ENCODE results near the gene CNGA3.

The CNGA3 gene

GRCh38 chr2:98376996-98377395, 30.7 kb downstream of the CNGA3 start:
- H3K27ac ChIP-seq: no peak overlapping the region
- no peak for DNase-seq (ENCODE audit: low read depth, low spot score)

GRCh38 chr2:98377544-98377943, 31.3 kb downstream of the CNGA3 start:
- H3K36me3 ChIP-seq (ENCODE audit: insufficient read depth, low read length): no peaks in the 10 kb centered on the region
- H3K9me3 ChIP-seq (ENCODE audit: low read depth, low read length): no peaks in the 10 kb centered on the region
- H3K4me3 ChIP-seq: no peak overlapping the region
- no peak for DNase-seq (ENCODE audit: low read depth, low spot score)
- TF ChIP-seq FOXP2 (optimal IDR thresholded peaks at IDR 0.05; ENCODE audit: control extremely low read depth, extremely low read length, insufficient read depth) (no peak), POLR2AphosphoS5 (IDR thresholded peaks at IDR 0.05; ENCODE audit: borderline replicate concordance, low read depth, low read length) (no peak), EZH2 (IDR thresholded peaks at IDR 0.05) (no peak)
- no peak overlapping the region for H3K9ac ChIP-seq (ENCODE audit: insufficient read length)
- H3K27ac ChIP-seq: no peak overlapping the region

More at GRCh38 chr2:98376996-98377395, 30.7 kb downstream of the CNGA3 start:
- no peaks in the 10 kb centered on the region for H3K9me3 ChIP-seq (ENCODE audit: low read depth, low read length)
- H3K36me3 ChIP-seq (ENCODE audit: insufficient read depth, low read length): no peaks in the 10 kb centered on the region
- H3K9ac ChIP-seq (ENCODE audit: insufficient read length): no peak overlapping the region
- H3K4me3 ChIP-seq: no peak overlapping the region
- no peak for TF ChIP-seq POLR2AphosphoS5 (IDR thresholded peaks at IDR 0.05; ENCODE audit: borderline replicate concordance, low read depth, low read length)
- TF ChIP-seq FOXP2 (optimal IDR thresholded peaks at IDR 0.05; ENCODE audit: control extremely low read depth, extremely low read length, insufficient read depth): no peak
- no peak for TF ChIP-seq EZH2 (IDR thresholded peaks at IDR 0.05)

- Histone ChIP-seq H3K27ac (no peak overlapping the region), H3K36me3 (ENCODE audit: insufficient read depth, low read length) (no peaks in the 10 kb centered on the region), H3K9me3 (ENCODE audit: low read depth, low read length) (no peaks in the 10 kb centered on the region), H3K9ac (ENCODE audit: insufficient read length) (no peak overlapping the region), H3K4me3 (no peak overlapping the region)
- TF ChIP-seq EZH2 (IDR thresholded peaks at IDR 0.05) (no peak), FOXP2 (optimal IDR thresholded peaks at IDR 0.05; ENCODE audit: control extremely low read depth, extremely low read length, insufficient read depth) (no peak), POLR2AphosphoS5 (IDR thresholded peaks at IDR 0.05; ENCODE audit: borderline replicate concordance, low read depth, low read length) (no peak)
- DNase-seq (ENCODE audit: low read depth, low spot score): no peak
Measured at GRCh38 chr2:98378196-98378595, 31.9 kb downstream of the CNGA3 start.

GRCh38 chr2:98378901-98379300, 32.6 kb downstream of the CNGA3 start:
- no peak for DNase-seq (ENCODE audit: low read depth, low spot score)
- TF ChIP-seq POLR2AphosphoS5 (IDR thresholded peaks at IDR 0.05; ENCODE audit: borderline replicate concordance, low read depth, low read length): no peak
- TF ChIP-seq FOXP2 (optimal IDR thresholded peaks at IDR 0.05; ENCODE audit: control extremely low read depth, extremely low read length, insufficient read depth): no peak
- TF ChIP-seq EZH2 (IDR thresholded peaks at IDR 0.05): no peak
- no peak overlapping the region for H3K27ac ChIP-seq
- no peak overlapping the region for H3K4me3 ChIP-seq
- no peak overlapping the region for H3K9ac ChIP-seq (ENCODE audit: insufficient read length)
- H3K36me3 ChIP-seq (ENCODE audit: insufficient read depth, low read length): no peaks in the 10 kb centered on the region
- H3K9me3 ChIP-seq (ENCODE audit: low read depth, low read length): no peaks in the 10 kb centered on the region

DNA sequence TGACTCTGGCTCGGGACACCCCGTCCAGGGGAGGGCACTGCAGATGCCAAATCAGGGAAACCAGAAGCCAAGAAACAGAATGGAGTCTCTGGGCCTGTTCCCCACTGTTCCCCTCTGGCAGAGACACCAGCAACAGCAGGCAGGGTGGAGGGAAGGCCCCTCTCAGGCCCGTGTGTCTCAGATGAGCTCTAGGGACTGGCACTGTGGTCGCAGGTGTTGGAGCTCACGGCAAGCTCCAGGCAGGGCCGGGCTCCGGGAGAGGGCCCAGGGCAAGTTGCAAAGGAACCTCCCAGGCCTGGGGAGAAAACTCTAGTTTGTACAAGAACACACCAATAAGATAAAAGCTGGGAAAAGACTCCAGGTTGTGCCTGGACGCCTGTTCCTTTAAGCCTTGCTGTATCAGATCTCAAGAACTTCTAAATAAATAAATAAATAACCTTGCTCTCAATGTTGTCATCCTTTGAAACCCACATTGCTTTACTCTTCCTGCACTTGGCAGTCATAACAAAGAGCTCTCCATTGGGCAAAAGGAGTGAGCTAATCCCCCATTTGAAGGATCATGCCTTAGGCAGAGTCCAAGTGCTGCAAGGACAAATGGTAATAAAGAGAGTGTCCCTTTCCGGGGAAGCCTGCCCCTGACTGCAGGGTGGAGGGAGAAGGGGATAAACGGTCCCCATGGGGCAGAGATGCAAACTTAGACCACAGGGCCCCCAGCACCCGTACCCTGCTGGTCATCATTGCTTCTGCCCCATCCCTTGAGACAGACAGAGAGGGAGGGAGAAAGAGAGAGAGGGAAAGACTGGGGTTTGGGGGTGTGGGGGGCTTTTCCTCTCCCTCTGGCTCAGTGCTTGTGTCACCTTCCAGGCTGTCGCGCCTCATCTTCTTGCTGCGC, 33.3 kb downstream of the CNGA3 start:
- no peak overlapping the region for H3K27ac ChIP-seq
- H3K9ac ChIP-seq (ENCODE audit: insufficient read length): no peak overlapping the region
- DNase-seq (ENCODE audit: low read depth, low spot score): no peak
- no peaks in the 10 kb centered on the region for H3K9me3 ChIP-seq (ENCODE audit: low read depth, low read length)
- TF ChIP-seq POLR2AphosphoS5 (IDR thresholded peaks at IDR 0.05; ENCODE audit: borderline replicate concordance, low read depth, low read length): no peak
- TF ChIP-seq FOXP2 (optimal IDR thresholded peaks at IDR 0.05; ENCODE audit: control extremely low read depth, extremely low read length, insufficient read depth): no peak
- no peak for TF ChIP-seq EZH2 (IDR thresholded peaks at IDR 0.05)
- no peaks in the 10 kb centered on the region for H3K36me3 ChIP-seq (ENCODE audit: insufficient read depth, low read length)
- H3K4me3 ChIP-seq: no peak overlapping the region

DNA sequence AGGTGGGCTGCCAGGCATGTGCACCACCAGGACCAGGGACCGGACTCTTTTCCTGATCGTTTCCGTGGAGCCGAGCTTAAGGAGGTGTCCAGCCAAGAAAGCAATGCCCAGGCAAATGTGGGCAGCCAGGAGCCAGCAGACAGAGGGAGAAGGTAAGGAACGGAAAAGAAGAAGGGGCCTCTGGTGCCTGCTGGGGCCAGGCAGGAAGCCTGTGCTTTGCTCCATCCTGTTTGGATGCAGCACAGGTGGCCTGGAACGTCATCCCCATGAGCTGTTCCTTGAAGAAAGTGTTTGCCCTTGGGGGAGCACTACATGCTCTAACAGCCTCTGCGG, 33.9 kb downstream of the CNGA3 start:
- no peak for TF ChIP-seq EZH2 (IDR thresholded peaks at IDR 0.05)
- no peak for TF ChIP-seq POLR2AphosphoS5 (IDR thresholded peaks at IDR 0.05; ENCODE audit: borderline replicate concordance, low read depth, low read length)
- no peak for TF ChIP-seq FOXP2 (optimal IDR thresholded peaks at IDR 0.05; ENCODE audit: control extremely low read depth, extremely low read length, insufficient read depth)
- no peak overlapping the region for H3K27ac ChIP-seq
- H3K4me3 ChIP-seq: no peak overlapping the region
- no peaks in the 10 kb centered on the region for H3K36me3 ChIP-seq (ENCODE audit: insufficient read depth, low read length)
- H3K9me3 ChIP-seq (ENCODE audit: low read depth, low read length): no peaks in the 10 kb centered on the region
- DNase-seq (ENCODE audit: low read depth, low spot score): no peak
- H3K9ac ChIP-seq (ENCODE audit: insufficient read length): no peak overlapping the region

GRCh38 chr2:98381494-98381893, 35.2 kb downstream of the CNGA3 start:
- Histone ChIP-seq H3K9ac (ENCODE audit: insufficient read length) (no peak overlapping the region), H3K9me3 (ENCODE audit: low read depth, low read length) (no peaks in the 10 kb centered on the region), H3K36me3 (ENCODE audit: insufficient read depth, low read length) (no peaks in the 10 kb centered on the region), H3K27ac (no peak overlapping the region), H3K4me3 (no peak overlapping the region)
- TF ChIP-seq POLR2AphosphoS5 (IDR thresholded peaks at IDR 0.05; ENCODE audit: borderline replicate concordance, low read depth, low read length) (no peak), EZH2 (IDR thresholded peaks at IDR 0.05) (no peak), FOXP2 (optimal IDR thresholded peaks at IDR 0.05; ENCODE audit: control extremely low read depth, extremely low read length, insufficient read depth) (no peak)
- DNase-seq (ENCODE audit: low read depth, low spot score): no peak

DNA sequence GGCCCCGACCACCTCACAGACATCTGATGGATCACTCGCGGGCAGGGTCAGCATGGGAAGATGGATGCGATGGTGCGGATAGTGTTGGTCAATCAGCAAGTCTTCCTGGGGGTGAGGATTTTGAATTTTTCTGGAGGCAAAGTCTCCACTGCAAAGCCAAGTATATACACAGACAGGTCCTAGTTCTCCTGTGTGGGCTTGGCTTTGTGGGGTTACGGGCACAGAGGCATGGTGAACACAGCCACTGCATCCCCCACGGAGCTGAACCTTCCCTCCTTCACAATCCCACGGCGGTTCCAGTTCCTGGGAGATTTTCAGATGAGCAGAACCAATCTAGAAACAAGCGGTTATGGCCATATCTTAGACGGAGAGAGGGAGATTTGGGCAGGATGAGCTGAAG, 35.8 kb downstream of the CNGA3 start:
- H3K36me3 ChIP-seq (ENCODE audit: insufficient read depth, low read length): no peaks in the 10 kb centered on the region
- no peak overlapping the region for H3K4me3 ChIP-seq
- H3K27ac ChIP-seq: no peak overlapping the region
- no peak overlapping the region for H3K9ac ChIP-seq (ENCODE audit: insufficient read length)
- DNase-seq (ENCODE audit: low read depth, low spot score): no peak
- TF ChIP-seq POLR2AphosphoS5 (IDR thresholded peaks at IDR 0.05; ENCODE audit: borderline replicate concordance, low read depth, low read length) (no peak), EZH2 (IDR thresholded peaks at IDR 0.05) (no peak), FOXP2 (optimal IDR thresholded peaks at IDR 0.05; ENCODE audit: control extremely low read depth, extremely low read length, insufficient read depth) (no peak)
- no peaks in the 10 kb centered on the region for H3K9me3 ChIP-seq (ENCODE audit: low read depth, low read length)
